ENCODE data around the gene FHIT. TPM values are rescaled to one million over a fixed set of nuclear protein-coding genes. Genes with fewer than 3 reads are reported as not detected.
A peak's percentile ranks its signal among the peaks of the same experiment; 100 is the strongest.

The FHIT gene
- total RNA-seq, 4 donors from 2014 or later: 1.6 to 12.9 (median 7.8) TPM

DNA sequence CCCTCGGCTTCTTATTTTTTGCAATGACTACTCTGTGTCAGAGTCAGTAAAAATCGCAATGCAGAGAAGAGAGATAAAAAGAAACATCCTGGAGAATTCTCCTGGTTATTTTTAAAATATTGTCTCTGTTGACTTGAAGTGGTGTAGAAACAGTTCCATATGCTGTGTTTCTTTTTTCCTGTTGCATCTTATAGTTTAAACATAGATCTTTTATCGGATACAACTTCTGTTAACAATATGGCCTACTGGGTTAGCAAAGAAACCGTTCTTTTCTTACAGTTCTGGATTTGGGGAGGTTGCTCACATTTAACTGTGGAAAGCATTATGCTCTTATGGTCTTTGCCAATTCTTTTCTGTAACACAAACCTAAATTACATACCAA lies 1432.3 kb downstream of the FHIT start:
- DNase-seq (ENCODE audit: low spot score in 2 of 2): no peak
- H3K27me3 ChIP-seq: no peaks in the 10 kb centered on the region
- H3K36me3 ChIP-seq: no peaks in the 10 kb centered on the region
- H3K27ac ChIP-seq: no peak overlapping the region
- H3K4me3 ChIP-seq: no peak overlapping the region
- H3K4me1 ChIP-seq: peaks cover 0 to 16% (median 3%) of the 10 kb centered on the region in 4 donors
- 74% methylated on average over 4 of the region's 4 CpGs for WGBS, 2 donors
- no peaks in the 10 kb centered on the region for H3K9me3 ChIP-seq
- TF ChIP-seq CTCF (IDR thresholded peaks at IDR 0.05): no peak
- no peak for TF ChIP-seq POLR2A (IDR thresholded peaks at IDR 0.05)
- TF ChIP-seq EP300 (IDR thresholded peaks at IDR 0.05): no peak

DNA sequence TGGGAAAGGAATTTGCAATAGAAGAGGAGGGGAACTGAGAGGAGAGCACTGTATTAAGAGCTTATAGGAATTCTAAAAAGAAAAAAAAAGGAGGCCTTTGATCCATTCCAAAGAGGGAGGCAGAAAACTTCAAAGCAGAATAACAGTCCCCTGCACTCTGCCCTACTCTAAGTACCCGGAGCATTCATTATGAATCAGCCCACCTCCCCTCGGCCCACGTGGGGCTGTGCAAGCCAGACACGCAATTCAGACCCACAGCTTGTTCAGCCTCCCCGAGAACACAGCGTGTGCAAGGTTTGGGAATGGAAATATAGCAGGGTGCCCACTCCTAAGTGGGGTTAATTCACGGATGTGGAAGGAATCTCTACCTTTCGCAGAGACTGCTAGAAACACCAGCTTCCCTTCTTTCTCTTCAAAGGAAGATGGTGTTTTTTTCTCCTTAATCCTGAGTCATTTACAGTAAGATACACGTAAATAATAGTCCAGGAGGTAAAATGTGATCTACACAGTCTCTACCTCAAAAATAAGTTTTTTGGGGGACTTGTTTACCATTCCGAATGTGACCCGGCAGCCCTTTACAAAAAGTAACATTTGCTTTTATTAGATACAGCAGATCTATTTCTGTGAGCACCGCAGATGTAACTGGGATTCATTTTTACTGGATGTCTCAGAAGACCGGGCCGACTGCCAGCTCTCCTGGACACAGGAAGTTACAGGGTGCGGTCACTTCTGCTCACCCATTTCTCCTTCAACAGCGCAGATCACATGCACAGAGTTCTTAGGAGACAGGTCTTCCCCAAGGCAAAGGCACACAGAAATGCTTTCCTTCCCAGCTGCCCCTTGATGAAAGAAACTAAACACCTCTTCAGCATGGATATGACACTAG lies 1433.0 kb downstream of the FHIT start:
- WGBS, 2 donors: 25 to 39% methylated on average over 16 of the region's 16 CpGs
- peak overlapping the region in 1 of 4 donors; percentile 11 for H3K27ac ChIP-seq
- DNase-seq (ENCODE audit: low spot score in 2 of 2): peak; percentile 86 to 88

DNA sequence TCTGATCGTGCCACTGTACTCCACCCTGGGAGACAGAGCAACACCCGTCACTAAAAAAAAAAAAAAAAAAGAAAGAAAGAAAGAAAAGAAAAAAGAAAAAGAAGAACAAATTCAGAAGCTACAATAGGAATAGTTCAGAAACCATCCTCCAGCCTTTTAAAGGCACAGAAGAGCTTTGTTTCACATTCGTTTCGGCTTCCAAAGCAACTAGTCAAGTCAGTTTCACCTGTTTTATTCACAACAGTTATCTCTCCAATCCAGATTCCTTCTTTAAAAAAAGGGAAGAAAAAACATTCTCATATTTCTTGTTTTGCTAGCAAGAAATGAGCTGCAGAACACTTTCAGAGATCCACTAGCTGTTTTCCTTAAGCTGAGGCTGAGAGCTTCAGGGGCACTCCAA lies 1433.7 kb downstream of the FHIT start:
- peaks cover 0 to 16% (median 3%) of the 10 kb centered on the region in 4 donors for H3K4me1 ChIP-seq
- no peaks in the 10 kb centered on the region for H3K36me3 ChIP-seq
- H3K27ac ChIP-seq: no peak overlapping the region
- H3K9me3 ChIP-seq: no peaks in the 10 kb centered on the region
- H3K27me3 ChIP-seq: no peaks in the 10 kb centered on the region
- no peak overlapping the region for H3K4me3 ChIP-seq
- TF ChIP-seq POLR2A (IDR thresholded peaks at IDR 0.05) (no peak), EP300 (IDR thresholded peaks at IDR 0.05) (no peak), CTCF (IDR thresholded peaks at IDR 0.05) (no peak)
- DNase-seq (ENCODE audit: low spot score in 2 of 2): no peak
- WGBS, 2 donors: 34 to 45% methylated on average over 4 of the region's 4 CpGs

More for the DNA sequence above, 1433.0 kb downstream of the FHIT start:
- TF ChIP-seq EP300 (IDR thresholded peaks at IDR 0.05) (peak in 1 of 2 donors; percentile 27), POLR2A (IDR thresholded peaks at IDR 0.05) (no peak)
- H3K4me3 ChIP-seq: no peak overlapping the region
- no peaks in the 10 kb centered on the region for H3K9me3 ChIP-seq
- peaks cover 0 to 16% (median 3%) of the 10 kb centered on the region in 4 donors for H3K4me1 ChIP-seq
- H3K36me3 ChIP-seq: no peaks in the 10 kb centered on the region
- H3K27me3 ChIP-seq: no peaks in the 10 kb centered on the region

- no peak overlapping the region for H3K4me3 ChIP-seq
- no peaks in the 10 kb centered on the region for H3K27me3 ChIP-seq
- H3K36me3 ChIP-seq: no peaks in the 10 kb centered on the region
- 96 to 98% methylated on average over 1 of the region's 1 CpG for WGBS, 2 donors
- peaks cover 0 to 16% (median 3%) of the 10 kb centered on the region in 4 donors for H3K4me1 ChIP-seq
- no peaks in the 10 kb centered on the region for H3K9me3 ChIP-seq
- TF ChIP-seq POLR2A (IDR thresholded peaks at IDR 0.05) (no peak), EP300 (IDR thresholded peaks at IDR 0.05) (no peak), CTCF (IDR thresholded peaks at IDR 0.05) (no peak)
- no peak overlapping the region for H3K27ac ChIP-seq
- no peak for DNase-seq (ENCODE audit: low spot score in 2 of 2)
These were observed 1434.9 kb downstream of the FHIT start for GRCh38 chr3:59816312-59816711.

GRCh38 chr3:59813148-59813538 lies 1438.1 kb downstream of the FHIT start:
- Histone ChIP-seq H3K27me3 (no peaks in the 10 kb centered on the region), H3K4me3 (no peak overlapping the region), H3K4me1 (peaks cover 0 to 18% (median 2%) of the 10 kb centered on the region in 4 donors), H3K27ac (no peak overlapping the region), H3K9me3 (no peaks in the 10 kb centered on the region), H3K36me3 (no peaks in the 10 kb centered on the region)
- WGBS, 2 donors: 64 to 65% methylated on average over 7 of the region's 7 CpGs
- DNase-seq (ENCODE audit: low spot score in 2 of 2): no peak
- TF ChIP-seq POLR2A (IDR thresholded peaks at IDR 0.05): no peak
- TF ChIP-seq EP300 (IDR thresholded peaks at IDR 0.05): no peak
- TF ChIP-seq CTCF (IDR thresholded peaks at IDR 0.05): no peak
